Measurements from ENCODE around the gene BEST4.
"Not testable (repeated sequence)": the region's sequence is repeated elsewhere in the genome, so short reads cannot be mapped to it uniquely, and the experiment has no call there.

BEST4 gene

DNA sequence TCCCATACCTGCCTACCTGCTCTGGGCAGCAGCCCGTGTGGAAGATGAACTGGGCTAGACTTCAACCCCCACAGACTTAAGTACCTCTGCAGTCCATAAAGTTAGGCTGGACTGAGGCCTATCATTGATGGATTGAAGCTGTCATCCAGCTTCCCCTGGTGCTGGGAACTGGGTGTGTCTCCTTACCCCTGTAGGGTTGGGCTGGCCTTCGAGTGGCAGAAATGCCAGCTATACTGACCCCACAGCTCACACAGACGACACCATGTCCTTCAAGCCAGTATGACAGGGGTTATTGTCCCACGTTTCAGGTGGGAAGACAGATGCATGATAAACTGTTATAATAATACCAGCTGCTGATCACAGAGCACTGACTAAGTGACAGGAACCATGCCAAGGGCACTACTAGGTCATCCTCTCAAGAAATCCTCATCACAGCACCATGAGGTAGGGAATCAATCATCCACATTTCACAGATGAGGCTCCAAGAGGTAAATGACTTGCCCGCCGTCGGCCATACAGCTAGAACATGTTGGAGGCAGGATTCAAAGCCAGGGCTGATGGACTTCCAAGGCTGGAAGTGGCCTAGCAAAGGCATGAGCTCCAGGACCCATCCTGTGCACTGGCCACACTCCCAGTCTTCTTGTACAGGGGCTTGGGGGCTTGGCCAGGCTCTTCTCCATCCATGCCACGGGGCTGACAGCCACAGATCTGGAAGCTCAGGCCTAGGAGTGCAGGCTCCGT, at the start of gene BEST4:
TSS of gene BEST4 (minus strand) at position 51 of the 741 bp plus-strand sequence. CDS start 465 bp downstream, outside the sequence.
- no peak for FAIRE-seq

DNA sequence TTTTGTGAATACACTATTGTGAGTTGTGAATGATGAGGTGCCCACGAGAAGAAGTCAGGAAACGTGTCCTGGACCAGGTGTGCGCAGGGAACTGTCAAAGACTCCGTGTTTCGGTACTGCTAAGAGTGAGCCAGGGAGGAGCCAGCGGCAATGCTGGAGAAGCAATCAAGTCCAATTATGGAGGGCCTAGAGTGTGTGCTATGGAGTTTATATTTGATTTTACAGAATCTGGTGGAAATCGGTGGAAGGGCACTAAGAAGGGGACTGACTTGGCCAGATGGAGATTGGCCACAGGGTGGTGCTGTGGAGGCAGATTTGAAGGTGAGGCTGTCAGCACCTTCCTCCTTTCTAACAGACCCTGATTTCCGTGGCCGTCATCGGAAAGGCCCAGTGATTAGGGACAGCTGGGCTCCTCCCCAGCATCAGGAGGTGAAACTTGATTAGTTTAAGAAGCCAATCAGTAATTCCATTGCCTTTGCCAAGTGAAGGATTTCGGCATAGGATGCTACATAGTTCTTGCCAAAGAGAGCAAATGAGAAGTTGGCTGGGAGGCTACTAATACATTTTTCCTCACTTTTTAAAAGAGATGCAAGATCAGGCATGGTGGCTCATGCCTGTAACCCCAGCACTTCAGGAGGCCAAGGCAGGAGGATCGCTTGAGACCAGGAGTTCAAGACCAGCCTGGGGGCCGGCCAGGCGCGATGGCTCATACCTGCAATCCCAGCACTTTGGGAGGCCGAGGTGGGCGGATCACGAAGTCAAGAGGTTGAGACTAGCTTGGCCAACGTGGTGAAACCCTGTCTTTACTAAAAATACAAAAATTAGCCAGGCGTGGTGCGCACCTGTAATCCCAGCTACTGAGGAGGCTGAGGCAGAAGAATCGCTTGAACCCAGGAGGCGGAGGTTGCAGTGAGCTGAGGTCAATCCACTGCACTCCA, 48.0 kb upstream of the BEST4 start:
- no peak for FAIRE-seq

DNA sequence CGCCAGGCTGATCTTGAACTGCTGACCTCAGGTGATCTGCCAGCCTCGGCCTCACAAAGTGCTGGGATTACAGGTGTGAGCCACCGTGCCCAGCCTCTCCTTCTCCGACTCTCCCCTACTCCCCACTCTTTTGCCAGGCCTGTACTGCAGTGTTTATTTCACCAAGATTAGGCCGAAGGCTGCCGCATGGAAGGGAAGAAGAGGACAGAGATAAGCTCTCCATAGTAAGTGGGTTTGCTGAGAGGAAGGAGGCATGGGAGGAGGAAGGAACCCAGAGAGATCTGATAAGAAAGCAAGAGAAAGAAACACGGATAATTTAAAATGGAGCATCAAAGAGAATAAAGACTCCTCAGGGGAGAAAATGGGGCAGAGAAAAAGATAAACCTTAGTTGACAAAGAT, 46.4 kb upstream of the BEST4 start:
- FAIRE-seq, result no peak

GRCh38 chr1:44832056-44832705, 44.2 kb upstream of the BEST4 start:
- FAIRE-seq, result no peak

GRCh38 chr1:44831516-44831915, 43.5 kb upstream of the BEST4 start:
- FAIRE-seq, result no peak

DNA sequence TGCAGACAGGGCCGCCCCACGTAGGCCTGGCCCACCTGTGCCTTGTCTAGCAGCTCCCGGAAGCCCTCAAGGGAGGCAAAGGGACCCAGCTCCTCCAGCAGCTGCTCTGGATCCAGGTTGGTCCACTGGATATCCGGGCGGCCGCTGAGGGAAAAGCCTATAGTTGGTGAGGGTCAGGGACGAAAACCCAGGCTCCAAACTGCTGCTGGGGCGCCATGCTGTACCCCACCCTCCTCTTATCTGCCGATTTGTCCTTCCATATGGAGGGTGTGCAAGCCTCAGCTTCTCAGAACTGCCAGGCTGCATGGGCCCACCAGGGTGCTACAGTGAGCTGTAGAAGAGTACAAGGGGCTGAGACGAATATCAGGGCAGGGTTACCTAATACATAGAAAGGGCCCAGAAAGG, 42.9 kb upstream of the BEST4 start:
- no peak for FAIRE-seq

- FAIRE-seq, result no peak
These were observed 41.8 kb upstream of the BEST4 start for GRCh38 chr1:44829506-44830384.

- no peak for FAIRE-seq
These were observed 41.0 kb upstream of the BEST4 start for GRCh38 chr1:44828841-44829440.

- no peak for FAIRE-seq
These were observed 40.2 kb upstream of the BEST4 start for GRCh38 chr1:44828003-44828651.

GRCh38 chr1:44827197-44828002, 39.4 kb upstream of the BEST4 start:
- no peak for FAIRE-seq

DNA sequence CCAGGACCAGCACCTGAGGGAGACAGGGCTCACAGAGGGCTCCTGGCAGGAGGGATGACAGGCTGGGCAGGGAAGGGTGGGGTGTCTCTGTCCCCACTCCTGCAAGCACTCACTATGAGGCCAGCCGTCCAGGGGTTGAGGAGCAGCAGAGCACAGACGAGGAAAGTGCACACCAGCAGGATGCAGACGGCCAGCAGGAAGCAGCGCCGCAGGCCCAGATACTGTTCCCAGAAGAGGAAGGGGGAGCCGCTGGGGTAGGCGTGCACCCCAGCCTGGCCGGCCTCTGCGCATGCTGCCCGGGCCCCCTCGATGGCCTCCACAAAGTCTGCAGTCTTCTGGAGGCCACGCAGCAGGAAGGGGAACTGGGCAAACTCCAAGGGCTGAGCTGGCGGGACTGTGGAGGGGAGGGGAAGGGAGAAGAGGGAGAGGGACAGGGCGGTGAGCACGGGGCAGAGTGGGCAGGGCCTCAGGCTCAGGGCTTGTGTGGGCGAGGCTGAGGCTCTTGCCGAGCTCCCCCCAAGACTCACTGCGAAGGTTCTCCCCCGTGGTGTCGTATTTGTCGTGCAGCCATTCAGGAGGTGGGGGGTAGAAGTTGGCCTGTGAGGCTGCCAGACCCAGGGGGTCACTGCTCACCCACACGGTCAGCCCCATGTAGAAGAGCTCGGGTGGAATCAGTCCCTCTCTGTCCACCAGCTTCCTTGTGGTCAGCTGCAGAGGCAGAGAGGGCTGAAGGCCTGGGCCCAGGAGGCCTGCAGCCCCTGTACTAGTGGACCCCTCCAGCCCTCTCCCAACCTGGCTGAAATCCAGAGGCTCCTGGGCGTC, 38.6 kb upstream of the BEST4 start:
- FAIRE-seq, result no peak

DNA sequence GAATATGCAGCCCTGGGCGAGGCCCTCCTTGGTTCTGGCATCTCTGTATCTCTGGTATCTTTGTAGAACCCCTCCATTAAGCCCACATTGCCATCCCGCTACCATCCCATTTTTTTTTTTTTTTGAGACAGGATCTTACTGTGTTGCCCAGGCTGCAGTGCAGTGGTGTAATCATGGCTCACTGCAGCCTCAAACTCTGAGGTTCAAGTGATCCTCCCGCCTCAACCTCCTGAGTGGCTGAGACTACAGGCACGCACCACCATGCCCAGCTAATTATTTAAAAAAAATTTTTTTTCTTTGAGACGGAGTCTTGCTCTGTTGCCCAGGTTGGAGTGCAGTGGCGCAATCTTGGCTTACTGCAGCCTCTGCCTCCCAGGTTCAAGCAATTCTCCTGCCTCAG, 36.4 kb upstream of the BEST4 start:
- not testable (repeated sequence) for FAIRE-seq

GRCh38 chr1:44822981-44823451, 35.0 kb upstream of the BEST4 start:
- no peak for FAIRE-seq

GRCh38 chr1:44822131-44822701, 34.2 kb upstream of the BEST4 start:
- FAIRE-seq, result no peak

GRCh38 chr1:44821240-44821715, 33.3 kb upstream of the BEST4 start:
- FAIRE-seq, result no peak

DNA sequence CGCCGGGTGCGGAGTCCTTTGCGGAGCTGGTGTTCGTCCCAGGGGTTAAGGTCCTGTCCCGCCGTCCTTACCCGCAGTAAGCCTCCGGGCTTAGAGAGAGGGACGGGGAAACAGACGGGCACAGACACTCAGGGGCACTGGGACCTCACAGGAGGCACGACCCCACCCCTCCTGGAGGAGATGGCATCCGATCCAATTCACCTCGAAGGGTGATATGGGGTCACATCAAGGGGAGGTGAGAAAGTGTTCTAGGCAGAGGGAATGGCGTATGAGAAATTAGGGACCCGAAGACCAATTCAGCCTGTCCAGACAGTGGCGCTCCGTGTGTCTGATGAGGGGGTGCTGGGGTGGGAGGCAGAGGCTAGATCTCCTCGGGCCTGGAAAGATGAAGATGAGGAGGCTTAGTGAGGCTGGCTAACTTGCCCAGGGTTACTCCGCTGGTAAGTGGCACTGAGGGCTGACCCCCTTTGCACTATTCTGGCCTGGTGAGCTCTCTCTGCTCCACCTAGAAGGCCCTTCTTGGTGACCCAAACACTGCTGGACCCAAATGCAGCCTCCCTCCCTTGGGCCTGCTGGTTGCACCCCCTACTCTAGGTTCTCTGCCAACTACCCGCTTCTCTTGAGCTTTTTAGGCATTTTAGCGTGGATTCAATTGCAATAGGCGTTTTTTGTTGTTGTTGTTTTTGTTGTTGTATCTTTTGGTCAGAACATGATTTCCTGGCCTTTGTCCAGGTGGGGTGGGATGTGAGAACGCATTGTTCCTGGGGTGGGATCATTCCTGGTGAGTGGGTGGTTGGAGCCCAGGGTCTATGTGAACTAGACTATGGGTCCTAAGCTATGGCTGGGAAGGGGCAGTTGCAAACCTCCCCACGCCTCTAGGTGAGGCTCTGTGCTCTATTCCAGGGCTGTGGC, 32.6 kb upstream of the BEST4 start:
- no peak for FAIRE-seq

GRCh38 chr1:44819608-44820327, 31.8 kb upstream of the BEST4 start:
- FAIRE-seq, result no peak
